IMR-90 (cell line): Measurements from ENCODE around the gene ADRA2A. TPM values are rescaled to one million over a fixed set of nuclear protein-coding genes. Genes with fewer than 3 reads are reported as not detected.

Experiments
- ATAC-seq: fragments of 200-7000 bp; cut with Tn5 transposase; 2 replicates; pipeline ENCODE4 v1.9.1; 2020; ENCODE audit warnings: low read depth, mild to moderate bottlenecking, moderate library complexity
- BruUV-seq: library from RNA; stranded (reverse); fragments of 400-500 nt; replicated peaks from 2 replicates; lab custom pipeline; 2021; lab: Mats Ljungman, UMichigan
- CTCF ChIA-PET: fragments of 300-600 bp; formaldehyde crosslinking; extraction: SDS; loops from one replicate; lab custom pipeline; 2021; ENCODE audit warnings: antibody characterized with exemption; lab: Yijun Ruan, JAX
- POLR2A ChIA-PET: fragments of 300-600 bp; sonication (Branson Sonifier 250); formaldehyde crosslinking; loops from one replicate; lab custom pipeline; 2022; ENCODE audit warnings: antibody characterized with exemption; ENCODE audit not compliant: unreplicated experiment; lab: Charles Lee
- DNase-seq: peaks from one replicate; pipeline ENCODE4 v3.0.0; 2013
- H2AFZ ChIP-seq: replicated peaks from 2 replicates; pipeline ENCODE3; 2013; ENCODE audit warnings: low read length, mild to moderate bottlenecking; ENCODE audit not compliant: poor library complexity
- H2AK5ac ChIP-seq: 2 replicates; pipeline ENCODE4 v1.6.1; 2013; ENCODE audit warnings: low read depth, low read length, inconsistent platforms
- H2AK9ac ChIP-seq: replicated peaks from 2 replicates; pipeline ENCODE3; 2013; ENCODE audit warnings: mild to moderate bottlenecking, low read depth, low read length, moderate library complexity; ENCODE audit not compliant: poor library complexity
- H2BK120ac ChIP-seq: 2 replicates; pipeline ENCODE4 v1.6.1; 2013; ENCODE audit warnings: low read depth, low read length, inconsistent platforms
- H2BK15ac ChIP-seq: 3 replicates; pipeline ENCODE4 v1.6.1; 2013; ENCODE audit warnings: low read depth, low read length, inconsistent platforms
- H2BK20ac ChIP-seq: 2 replicates; pipeline ENCODE4 v1.6.1; 2013; ENCODE audit warnings: low read depth, mild to moderate bottlenecking, inconsistent platforms, low read length, moderate library complexity
- H2BK5ac ChIP-seq: 2 replicates; pipeline ENCODE4 v1.6.1; 2013; ENCODE audit warnings: mild to moderate bottlenecking, low read depth, low read length, inconsistent platforms; ENCODE audit not compliant: poor library complexity, severe bottlenecking
- H3K14ac ChIP-seq: replicated peaks from 2 replicates; pipeline ENCODE4 v1.6.1; 2013; ENCODE audit warnings: low read depth, low read length, inconsistent platforms
- H3K18ac ChIP-seq: 2 replicates; pipeline ENCODE4 v1.6.1; 2013; ENCODE audit warnings: low read depth, low read length, control low read depth
- H3K23ac ChIP-seq: 2 replicates; pipeline ENCODE4 v1.6.1; 2013; ENCODE audit warnings: low read depth, low read length, inconsistent platforms
- H3K27ac ChIP-seq: 2 replicates; pipeline ENCODE4 v1.5.1; 2013; ENCODE audit warnings: mild to moderate bottlenecking, control low read depth, low read length; ENCODE audit not compliant: insufficient read depth
- H3K27me3 ChIP-seq: 2 replicates; pipeline ENCODE4 v1.6.1; 2013; ENCODE audit warnings: low read length; ENCODE audit not compliant: control insufficient read depth, insufficient read depth
- H3K36me3 ChIP-seq: 2 replicates; pipeline ENCODE4 v1.6.1; 2013; ENCODE audit warnings: low read length, mixed read lengths; ENCODE audit not compliant: control insufficient read depth, insufficient read depth
- H3K4ac ChIP-seq: 2 replicates; pipeline ENCODE4 v1.6.1; 2013; ENCODE audit warnings: low read depth, low read length, inconsistent platforms
- H3K4me1 ChIP-seq: 2 replicates; pipeline ENCODE4 v1.6.1; 2013; ENCODE audit warnings: low read length, mixed read lengths; ENCODE audit not compliant: control insufficient read depth, insufficient read depth
- H3K4me2 ChIP-seq: 2 replicates; pipeline ENCODE4 v1.6.1; 2013; ENCODE audit warnings: low read depth, mild to moderate bottlenecking, control low read depth, low read length, moderate library complexity
- H3K4me3 ChIP-seq: 2 replicates; pipeline ENCODE4 v1.5.1; 2013; ENCODE audit warnings: low read depth, mild to moderate bottlenecking, control low read depth, low read length, moderate library complexity; ENCODE audit not compliant: insufficient read depth
- H3K56ac ChIP-seq: 2 replicates; pipeline ENCODE4 v1.6.1; 2013; ENCODE audit warnings: low read length, inconsistent platforms; ENCODE audit not compliant: insufficient read depth; ENCODE audit errors: extremely low read depth
- H3K79me1 ChIP-seq, 2 experiments: 2 replicates each; pipeline ENCODE4 v1.6.1; 2013; ENCODE audit warnings: low read length in 2 of 2, inconsistent platforms in 1 of 2, low read depth in 1 of 2
- H3K9ac ChIP-seq: 2 replicates; pipeline ENCODE4 v1.6.1; 2013; ENCODE audit warnings: low read depth, low read length, control low read depth
- H3K9me1 ChIP-seq: 2 replicates; pipeline ENCODE4 v1.6.1; 2013; ENCODE audit warnings: low read length, inconsistent platforms; ENCODE audit not compliant: insufficient read depth
- H3K9me3 ChIP-seq: 2 replicates; pipeline ENCODE4 v1.6.1; 2013; ENCODE audit warnings: low read length; ENCODE audit not compliant: control insufficient read depth, insufficient read depth
- H4K20me1 ChIP-seq: 2 replicates; pipeline ENCODE4 v1.6.1; 2013; ENCODE audit warnings: low read length, inconsistent platforms; ENCODE audit not compliant: insufficient read depth
- H4K5ac ChIP-seq: 2 replicates; pipeline ENCODE4 v1.6.1; 2013; ENCODE audit warnings: mild to moderate bottlenecking, low read depth, low read length, control low read depth
- H4K8ac ChIP-seq, 2 experiments: 2 replicates each; pipeline ENCODE4 v1.6.1; 2013; ENCODE audit warnings: low read depth in 2 of 2, low read length in 2 of 2, control low read depth in 1 of 2, inconsistent platforms in 1 of 2
- H4K91ac ChIP-seq: 2 replicates; pipeline ENCODE4 v1.6.1; 2013; ENCODE audit warnings: low read depth, low read length, inconsistent platforms; ENCODE audit not compliant: insufficient read depth
- MAFK ChIP-seq: IDR thresholded peaks from 2 replicates; pipeline ENCODE4 v1.6.1; 2012; ENCODE audit warnings: low read depth, low read length, improper control_type of control experiment
- MAZ ChIP-seq: IDR thresholded peaks from 2 replicates; pipeline ENCODE4 v1.6.1; 2012; ENCODE audit warnings: low read depth, mild to moderate bottlenecking, low read length, improper control_type of control experiment, moderate library complexity, borderline replicate concordance
- whole genome bisulfite sequencing, 2 experiments: methylation state at CpG; one replicate each; pipeline versions ENCODE4 v1.1.5 to v1.1.7; 2013; ENCODE audit warnings: missing lambda C conversion rate in 2 of 2; ENCODE audit not compliant: insufficient read length in 1 of 2; ENCODE audit errors: extremely low coverage in 2 of 2; 5-methylcytosine and 5-hydroxymethylcytosine counted together
- dilution Hi-C: fragments of 300-500 bp; cut with HindIII; formaldehyde crosslinking; loops from one replicate; pipeline ENCODE4 v1.14.3; 2018; ENCODE audit warnings: low sequenced_read_pairs; ENCODE audit not compliant: unreplicated experiment
- in situ Hi-C: fragments of 300-500 bp; cut with MboI; formaldehyde crosslinking; loops from 3 replicates; pipeline ENCODE4 v1.14.3; 2019; ENCODE audit warnings: low sequenced_read_pairs, inconsistent platforms, mixed read lengths
- intact Hi-C: fragments of 100-400 bp; cut with micrococcal nuclease; formaldehyde crosslinking; loops from 2 replicates; pipeline ENCODE4 v1.10.0; 2022
- polyA plus RNA-seq, 3 experiments: library from polyadenylated mRNA; depleted of rRNA; stranded (reverse); fragments of >200 nt; gene quantifications; 2 replicates each; pipeline ENCODE4 v1.2.3, GENCODE V29; 2012; ENCODE audit warnings: low replicate concordance in 1 of 3
- total RNA-seq: library from RNA; depleted of rRNA; stranded (reverse); fragments of >200 nt; gene quantifications from 2 replicates; pipeline ENCODE4 v1.2.3, GENCODE V29; 2012

The ADRA2A gene
- total and polyA plus RNA-seq, 2 of the 4 experiments (the other 2 are of a cell fraction), result not detected

GRCh38 chr10:111107846-111108245 lies 31.0 kb downstream of the ADRA2A start:
- 42% methylated on average over 2 of the region's 4 CpGs; no CpG with 5 or more reads in 1 of the 2 experiments for WGBS, 2 experiments
- BruUV-seq, result no TSS peak
- Histone ChIP-seq H3K4me3 (no peak overlapping the region), H4K5ac (no peak overlapping the region), H3K23ac (no peak overlapping the region), H4K91ac (no peak overlapping the region), H3K18ac (no peak overlapping the region), H3K14ac (no peak overlapping the region), H2BK20ac (no peak overlapping the region), H3K56ac (no peak overlapping the region), H3K4me2 (no peak overlapping the region), H3K27me3 (no peaks in the 10 kb centered on the region), H3K79me1 (no peaks in the 10 kb centered on the region), H3K27ac (no peak overlapping the region), H3K9me3 (no peaks in the 10 kb centered on the region), H4K8ac (no peak overlapping the region), H3K4me1 (no peaks in the 10 kb centered on the region), H3K9ac (no peak overlapping the region), H3K9me1 (no peaks in the 10 kb centered on the region), H2BK15ac (no peak overlapping the region), H2AK5ac (no peak overlapping the region), H3K4ac (no peak overlapping the region), H2AK9ac (no peak overlapping the region), H2BK5ac (no peak overlapping the region), H4K20me1 (no peaks in the 10 kb centered on the region), H3K36me3 (no peaks in the 10 kb centered on the region), H2AFZ (no peak overlapping the region), H2BK120ac (no peak overlapping the region)
- no peak for TF ChIP-seq MAFK
- TF ChIP-seq MAZ, result no peak
- CTCF ChIA-PET, result no interaction called here
- in situ Hi-C loops (no loop called here), dilution Hi-C loops (no loop called here), intact Hi-C loops (no loop called here)
- no peak for ATAC-seq
- POLR2A ChIA-PET, result no interaction called here
- DNase-seq, result no peak
